GM12878 (cell line): Measurements from ENCODE around the gene ROBO1. TPM values are rescaled to one million over a fixed set of nuclear protein-coding genes. Genes with fewer than 3 reads are reported as not detected.

ENCODE experiments used
- ATAC-seq: fragments of 200-7000 bp; cut with Tn5 transposase; 3 replicates; pipeline ENCODE4 v1.9.1; 2020; ENCODE audit warnings: mild to moderate bottlenecking, moderate library complexity
- BruUV-seq: library from RNA; stranded (reverse); fragments of 400-500 nt; replicated peaks from 2 replicates; lab custom pipeline; 2021; lab: Mats Ljungman, UMichigan
- CTCF ChIA-PET: fragments of 300-600 bp; sonication (Branson Sonifier 250); formaldehyde crosslinking; extraction: SDS; loops from one replicate; lab custom pipeline; 2021; ENCODE audit warnings: inconsistent platforms; lab: Yijun Ruan, JAX
- POLR2A ChIA-PET: fragments of 350-600 bp; formaldehyde crosslinking; extraction: SDS; loops from one replicate; lab custom pipeline; 2021; ENCODE audit warnings: inconsistent platforms; lab: Charles Lee
- RAD21 ChIA-PET: fragments of 300-600 bp; sonication (Branson Sonifier 250); formaldehyde crosslinking; loops from one replicate; lab custom pipeline; 2023; ENCODE audit warnings: antibody characterized with exemption; ENCODE audit not compliant: unreplicated experiment; lab: Charles Lee
- SMC1A ChIA-PET: fragments of 300-600 bp; sonication (Branson Sonifier 250); formaldehyde crosslinking; loops from one replicate; lab custom pipeline; 2023; ENCODE audit not compliant: unreplicated experiment, uncharacterized antibody; lab: Charles Lee
- DNase-seq: peaks from one replicate; pipeline ENCODE4 v3.0.0-alpha.2; 2011; ENCODE audit warnings: low read depth, low spot score
- FAIRE-seq: peaks from 3 replicates; lab custom pipeline; 2011; peaks lifted over from hg19 to GRCh38; lab: Jason Lieb, UNC
- H2AFZ ChIP-seq: 2 replicates; pipeline ENCODE4 v1.6.0; 2011; ENCODE audit warnings: low read depth, low read length, control low read depth; ENCODE audit not compliant: control insufficient read depth
- H3K27ac ChIP-seq: 2 replicates; pipeline ENCODE4 v1.5.1; 2011; ENCODE audit warnings: control low read depth; ENCODE audit not compliant: control insufficient read depth, insufficient read depth
- H3K27me3 ChIP-seq, 2 experiments: replicated peaks in 1 of 2; 2 replicates each; pipeline versions ENCODE4 v1.6.0 to v1.6.1; 2011; ENCODE audit warnings: low read length in 1 of 2; ENCODE audit not compliant: control insufficient read depth in 2 of 2, insufficient read depth in 2 of 2
- H3K36me3 ChIP-seq, 2 experiments: 2 replicates each; pipeline ENCODE4 v1.5.1; 2011; ENCODE audit warnings: low read length in 1 of 2; ENCODE audit not compliant: control insufficient read depth in 2 of 2, insufficient read depth in 2 of 2
- H3K4me1 ChIP-seq: 2 replicates; pipeline ENCODE4 v1.6.1; 2011; ENCODE audit warnings: mild to moderate bottlenecking, low read length, moderate library complexity, mixed read lengths; ENCODE audit not compliant: control insufficient read depth, insufficient read depth
- H3K4me2 ChIP-seq: 2 replicates; pipeline ENCODE4 v1.6.0; 2011; ENCODE audit warnings: control low read depth; ENCODE audit not compliant: control insufficient read depth, insufficient read depth
- H3K4me3 ChIP-seq: fragments of 200-600 bp; sonication (generic); 2 replicates; pipeline ENCODE4 v1.5.1; 2016
- H3K79me2 ChIP-seq: 2 replicates; pipeline ENCODE4 v1.6.0; 2011; ENCODE audit warnings: low read length; ENCODE audit not compliant: control insufficient read depth, insufficient read depth
- H3K9ac ChIP-seq: 2 replicates; pipeline ENCODE4 v1.8.0; 2011; ENCODE audit warnings: low read length, control low read depth, mixed read lengths; ENCODE audit not compliant: control insufficient read depth, insufficient read depth
- H3K9me3 ChIP-seq: replicated peaks from 3 replicates; pipeline ENCODE4 v1.5.1; 2011; ENCODE audit warnings: mild to moderate bottlenecking, low read length; ENCODE audit not compliant: control insufficient read depth, insufficient read depth
- H4K20me1 ChIP-seq: 2 replicates; pipeline ENCODE4 v1.6.0; 2011; ENCODE audit not compliant: control insufficient read depth, insufficient read depth
- ASH2L ChIP-seq: fragments of 300-600, 200-600 bp; sonication (generic); IDR thresholded peaks from 2 replicates; pipeline ENCODE4 v1.6.1; 2017; ENCODE audit warnings: low read depth, mild to moderate bottlenecking, borderline replicate concordance
- BACH1 ChIP-seq: fragments of 450-650 bp; IDR thresholded peaks from 2 replicates; pipeline ENCODE4 v1.6.1; 2017; ENCODE audit warnings: mild to moderate bottlenecking, borderline replicate concordance
- CHD4 ChIP-seq: fragments of 200-600 bp; sonication (generic); IDR thresholded peaks from 2 replicates; pipeline ENCODE4 v1.6.1; 2016; ENCODE audit warnings: mild to moderate bottlenecking
- HSF1 ChIP-seq: fragments of 150-350 bp; IDR thresholded peaks from 2 replicates; pipeline ENCODE4 v1.6.1; 2014; ENCODE audit warnings: mild to moderate bottlenecking, low read depth, low read length
- MTA2 ChIP-seq: fragments of 450-650 bp; IDR thresholded peaks from 2 replicates; pipeline ENCODE4 v1.6.1; 2016; ENCODE audit warnings: low read depth, mild to moderate bottlenecking, moderate library complexity
- NFXL1 ChIP-seq: fragments of 450-650 bp; IDR thresholded peaks from 2 replicates; pipeline ENCODE4 v1.6.1; 2017; ENCODE audit warnings: antibody characterized with exemption, mild to moderate bottlenecking, borderline replicate concordance
- NFYB ChIP-seq: IDR thresholded peaks from 2 replicates; pipeline ENCODE4 v1.6.1; 2011; ENCODE audit warnings: low read depth, mild to moderate bottlenecking, low read length, improper control_type of control experiment, moderate library complexity; ENCODE audit not compliant: insufficient read depth
- NKRF ChIP-seq: fragments of 450-650 bp; conservative IDR thresholded peaks from 2 replicates; pipeline ENCODE4 v1.6.1; 2017; ENCODE audit warnings: mild to moderate bottlenecking, moderate library complexity
- PBX3 ChIP-seq: IDR thresholded peaks from 2 replicates; pipeline ENCODE4 v1.6.1; 2011; ENCODE audit warnings: mild to moderate bottlenecking, low read depth, low read length, moderate library complexity; ENCODE audit not compliant: insufficient replicate concordance
- RB1 ChIP-seq: fragments of 450-650 bp; formaldehyde crosslinking; IDR thresholded peaks from 2 replicates; pipeline ENCODE4 v1.6.1; 2017; ENCODE audit warnings: mild to moderate bottlenecking, borderline replicate concordance
- SMAD5 ChIP-seq: IDR thresholded peaks from 2 replicates; pipeline ENCODE4 v1.6.1; 2016; ENCODE audit warnings: antibody characterized with exemption, low read depth
- SP1 ChIP-seq: IDR thresholded peaks from one replicate; pipeline ENCODE4 v1.6.1; 2011; ENCODE audit warnings: low read depth, low read length
- SPI1 ChIP-seq: IDR thresholded peaks from 2 replicates; pipeline ENCODE4 v1.6.1; 2011; ENCODE audit warnings: low read depth, mild to moderate bottlenecking, low read length, moderate library complexity, borderline replicate concordance; ENCODE audit not compliant: insufficient read depth
- SRF ChIP-seq, 2 experiments: IDR thresholded peaks; 2 replicates each; pipeline ENCODE4 v1.6.1; 2011; ENCODE audit warnings: low read depth in 2 of 2, low read length in 2 of 2, mild to moderate bottlenecking in 1 of 2, moderate library complexity in 1 of 2
- ZBTB4 ChIP-seq: fragments of 450-650 bp; formaldehyde crosslinking; IDR thresholded peaks from 2 replicates; pipeline ENCODE4 v1.4.0; 2022; ENCODE audit warnings: mild to moderate bottlenecking, moderate library complexity
- WGBS: methylation state at CpG from one replicate; pipeline ENCODE4 v1.1.6; 2016; ENCODE audit warnings: low lambda C conversion rate; ENCODE audit not compliant: insufficient replicate concordance, insufficient coverage; ENCODE audit errors: missing lambda C conversion rate; 5-methylcytosine and 5-hydroxymethylcytosine counted together
- in situ Hi-C: fragments of 300-500 bp; cut with MboI; formaldehyde crosslinking; loops from 9 replicates; pipeline ENCODE4 v1.14.3; 2018; ENCODE audit warnings: mixed read lengths
- intact Hi-C: fragments of 100-400 bp; cut with micrococcal nuclease; formaldehyde crosslinking; loops from one replicate; pipeline ENCODE4 v1.14.2; 2022; ENCODE audit not compliant: unreplicated experiment
- polyA plus RNA-seq, 11 experiments: library from polyadenylated mRNA; depleted of rRNA in 4 of 11; unstranded in 6 of 11; stranded (reverse) in 5 of 11; fragments of >200 nt; fragmentation: Nextera tagmentation in 4 of 11; fragmentation: Illumina TruSeq in 1 of 11; extraction: Ambion mirVana in 4 of 11; extraction: Trizol in 1 of 11; gene quantifications; 1 replicate in 1 of 11; 2 replicates in 10 of 11; pipeline versions ENCODE4 v1.2.1 to v1.2.3, GENCODE V29; 2011 to 2016; ENCODE audit warnings: inconsistent platforms in 2 of 11, missing spikeins in 2 of 11, low read depth in 1 of 11
- total RNA-seq, 4 experiments: library from RNA; depleted of rRNA in 3 of 4; stranded (reverse); fragments of >200 nt in 3 of 4; fragmentation: Illumina TruSeq in 1 of 4; extraction: Trizol in 1 of 4; gene quantifications; 2 replicates each; pipeline versions ENCODE4 v1.2.1 to v1.2.3, GENCODE V29; 2013 to 2021

ROBO1 gene
- total and polyA plus RNA-seq, 10 of the 15 experiments (the other 5 are each of a cell fraction or from before 2014, with no cell fraction given), result 0.29 to 46.5 (median 1.2) TPM

- TF ChIP-seq NKRF (no peak), MTA2 (no peak), NFYB (no peak), SP1 (no peak), SRF (IDR thresholded peaks at IDR 0.05; ENCODE audit: low read depth in 2 of 2, low read length in 2 of 2) (no peak)
Measured at GRCh38 chr3:78791753-78792152, 976.0 kb downstream of the ROBO1 start (continued).

GRCh38 chr3:78788839-78789238, 979.0 kb downstream of the ROBO1 start:
- Histone ChIP-seq H3K27me3 (no peaks in the 10 kb centered on the region), H2AFZ (no peak overlapping the region), H3K36me3 (no peaks in the 10 kb centered on the region), H3K79me2 (no peaks in the 10 kb centered on the region), H3K4me2 (no peak overlapping the region), H3K4me1 (no peaks in the 10 kb centered on the region), H3K9me3 (peaks cover 1% of the 10 kb centered on the region; the same call in 2 of the 3 replicates), H3K4me3 (no peak overlapping the region), H3K9ac (no peak overlapping the region), H4K20me1 (no peaks in the 10 kb centered on the region), H3K27ac (no peak overlapping the region)
- ChIA-PET CTCF (no interaction called here), POLR2A (interaction anchor here (0.6 to 0.7 kb wide), 2 partner anchors 288 to 664 kb away, joined by 5 to 7 read pairs; no protein-coding TSS in a partner anchor), SMC1A (interaction anchor here (1.2 to 4.8 kb wide), 4 partner anchors 13 to 73 kb away, joined by 3 to 28 read pairs (median 3); no protein-coding TSS in a partner anchor), RAD21 (interaction anchor here (0.7 to 1.6 kb wide), 3 partner anchors 83 to 243 kb away, joined by 4 read pairs; no protein-coding TSS in a partner anchor)
- 42% methylated on average over 2 of the region's 2 CpGs for WGBS
- ATAC-seq (no peak; the same call in 2 of the 3 replicates), FAIRE-seq (no peak), DNase-seq (no peak)
- intact Hi-C loops, result no loop called here
- no TSS peak for BruUV-seq
- in situ Hi-C loops, result no loop called here
- TF ChIP-seq ASH2L (no peak), PBX3 (no peak), ZBTB4 (CRISPR knock-in tag) (no peak), RB1 (no peak), CHD4 (no peak), BACH1 (no peak), NFXL1 (no peak), SMAD5 (no peak), HSF1 (no peak), SPI1 (no peak)
